GM21576 (cell line): ENCODE data around the gene VEGFC.

Experiments
- ATAC-seq: cut with Tn5 transposase; IDR thresholded peaks from one replicate; pipeline ENCODE4 v1.9.1; 2021; ENCODE audit warnings: mild to moderate bottlenecking, moderate library complexity; ENCODE audit not compliant: unreplicated experiment

VEGFC gene

DNA sequence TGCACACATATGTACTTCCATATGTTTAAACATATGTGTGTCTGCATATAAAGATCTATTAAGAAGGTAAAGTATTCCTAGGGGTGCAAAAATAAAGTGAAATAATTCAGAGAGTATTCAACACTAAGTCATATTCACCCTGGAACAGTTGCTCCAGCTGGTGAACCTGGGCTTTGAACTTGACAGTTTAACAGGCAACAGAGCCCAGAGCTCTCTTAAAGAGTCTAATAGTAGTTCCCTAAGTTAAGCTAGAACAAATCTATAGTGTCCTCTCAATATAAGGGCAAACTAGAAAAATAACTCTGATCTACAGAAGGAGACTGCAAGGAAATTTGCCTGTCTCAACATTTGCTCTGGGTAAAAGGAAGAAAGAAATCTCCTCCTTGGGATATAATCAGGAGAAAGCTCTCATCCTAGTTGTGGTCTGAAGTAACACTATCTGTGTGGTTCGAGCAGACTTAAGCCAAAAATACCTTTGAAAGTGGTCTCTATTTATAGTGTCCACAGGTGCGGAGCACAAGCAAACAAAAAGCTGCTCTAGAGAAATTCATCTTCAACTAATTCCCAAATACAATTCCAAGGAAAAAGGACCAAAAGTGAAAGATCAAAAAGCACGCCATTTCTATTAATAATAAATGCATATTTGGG, 29.9 kb downstream of the VEGFC start:
- no peak for ATAC-seq

- ATAC-seq: no peak
Observed at GRCh38 chr4:176761872-176762271, 30.9 kb downstream of the VEGFC start.

DNA sequence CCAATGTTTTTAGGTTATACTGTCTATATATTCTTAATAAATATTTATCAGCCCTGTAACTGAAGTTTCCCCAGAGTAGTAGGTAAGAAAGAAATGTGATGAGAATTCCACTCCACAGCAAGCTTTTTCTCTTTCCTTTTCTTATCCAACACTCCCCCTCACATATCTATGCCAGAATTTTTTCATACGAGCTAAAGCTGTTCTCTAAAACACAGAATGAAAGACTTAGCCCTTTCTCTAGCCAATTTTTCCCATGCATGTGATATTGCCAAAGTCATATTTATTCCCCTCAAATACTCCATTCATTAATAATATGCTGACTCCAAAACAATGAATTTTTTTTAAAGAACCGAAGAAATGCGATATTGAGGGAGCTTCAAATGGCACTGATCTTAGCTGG, 32.3 kb downstream of the VEGFC start:
- no peak for ATAC-seq

- no peak for ATAC-seq
Observed at GRCh38 chr4:176758731-176759130, 34.0 kb downstream of the VEGFC start.

DNA sequence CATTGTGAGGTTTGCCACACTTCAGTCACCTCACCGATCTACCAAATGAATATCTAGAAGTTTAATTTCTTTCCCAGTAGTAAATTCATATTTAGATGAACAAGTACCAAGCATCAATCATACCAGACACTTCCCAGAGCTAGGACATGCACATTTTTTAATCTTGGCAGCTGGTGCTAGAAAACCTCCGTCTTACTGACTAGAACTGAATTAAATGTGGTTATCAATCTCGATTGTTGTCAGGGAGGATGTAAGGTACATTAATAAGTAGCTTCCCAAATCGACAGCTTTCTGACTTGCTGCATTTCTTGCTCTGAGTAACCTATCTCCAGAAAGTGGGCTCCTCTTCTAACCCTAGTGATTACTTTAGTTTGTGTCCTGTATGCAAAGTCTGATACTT, 34.4 kb downstream of the VEGFC start:
- no peak for ATAC-seq

DNA sequence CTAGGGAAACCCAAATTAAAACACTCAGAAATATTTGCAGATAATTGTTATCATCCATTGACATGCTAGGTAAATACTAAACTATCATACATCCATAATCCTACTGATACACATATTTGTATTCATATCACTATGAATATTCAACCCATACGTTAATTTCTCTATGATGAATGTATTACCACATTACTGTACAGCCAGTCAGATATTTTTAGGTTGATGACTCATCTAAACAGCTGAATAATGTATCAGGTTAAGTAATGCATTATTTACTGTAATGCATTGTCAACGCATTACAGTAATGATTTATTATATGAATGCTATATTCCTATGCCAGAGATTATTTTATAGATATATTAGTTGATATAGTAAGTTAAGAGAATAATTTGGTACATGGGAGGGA, 37.1 kb downstream of the VEGFC start:
- no peak for ATAC-seq

GRCh38 chr4:176755001-176755400, 37.7 kb downstream of the VEGFC start:
- no peak for ATAC-seq

GRCh38 chr4:176753049-176753448, 39.7 kb downstream of the VEGFC start:
- ATAC-seq: no peak

- ATAC-seq: no peak
Observed at GRCh38 chr4:176752191-176752749, 40.5 kb downstream of the VEGFC start.

- ATAC-seq: no peak
Observed at GRCh38 chr4:176751061-176751460, 41.7 kb downstream of the VEGFC start.

DNA sequence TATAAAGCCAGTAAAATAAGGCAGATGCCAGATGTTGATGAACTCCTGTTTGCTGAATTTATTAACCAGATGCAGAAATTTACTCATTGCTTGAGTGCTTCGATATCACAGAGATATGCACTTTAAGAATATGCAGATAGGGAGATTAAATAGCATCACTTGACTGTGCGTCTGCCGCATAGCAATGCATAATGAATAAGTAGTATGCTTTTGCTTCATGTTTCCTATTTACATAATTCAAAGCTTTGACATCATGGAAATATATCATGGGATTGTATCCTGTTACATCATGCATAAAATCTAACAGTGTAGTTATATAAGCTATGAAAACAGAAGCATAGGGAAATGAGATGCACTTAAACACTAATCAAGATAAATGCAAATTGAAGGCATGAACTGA, 45.9 kb downstream of the VEGFC start:
- no peak for ATAC-seq

GRCh38 chr4:176745902-176746301, 46.8 kb downstream of the VEGFC start:
- ATAC-seq: no peak

DNA sequence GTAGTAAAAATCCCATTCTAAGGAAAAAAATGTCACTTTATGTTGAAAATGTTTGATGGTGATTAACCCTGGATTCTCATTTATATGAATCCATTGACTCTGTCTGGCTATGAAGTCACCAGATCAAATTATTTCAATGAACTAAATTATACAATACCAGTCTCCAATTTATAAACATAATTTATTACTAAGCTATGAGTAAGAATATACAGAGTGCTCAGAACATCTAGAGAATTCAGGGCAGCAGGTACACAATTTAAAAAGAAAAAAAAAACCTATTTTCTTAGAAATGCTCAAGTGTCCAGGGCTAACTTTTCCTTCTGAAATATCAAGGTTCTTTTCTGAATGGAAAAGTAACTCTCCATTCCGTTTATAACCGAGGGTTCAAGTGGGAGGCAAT, 48.6 kb downstream of the VEGFC start:
- ATAC-seq: no peak

DNA sequence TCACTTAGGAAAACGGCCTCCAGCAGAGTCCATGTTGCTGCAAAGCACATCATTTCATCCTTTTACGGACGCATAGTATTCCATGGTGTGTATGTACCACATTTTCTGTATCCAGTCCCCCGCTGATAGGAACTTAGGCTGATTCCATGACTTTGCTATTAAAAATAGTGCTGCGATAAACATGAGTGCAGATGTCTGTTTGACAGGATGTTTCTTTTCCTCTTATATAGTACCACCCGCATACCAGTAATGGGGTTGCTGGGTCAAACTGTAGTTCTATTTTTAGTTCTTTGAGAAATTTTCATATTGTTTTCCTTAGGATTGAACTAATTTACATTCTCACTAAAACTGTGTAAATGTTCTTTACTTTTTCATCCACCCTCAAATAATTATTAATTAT, 50.5 kb downstream of the VEGFC start:
- no peak for ATAC-seq

GRCh38 chr4:176741253-176741652, 51.5 kb downstream of the VEGFC start:
- ATAC-seq: no peak

DNA sequence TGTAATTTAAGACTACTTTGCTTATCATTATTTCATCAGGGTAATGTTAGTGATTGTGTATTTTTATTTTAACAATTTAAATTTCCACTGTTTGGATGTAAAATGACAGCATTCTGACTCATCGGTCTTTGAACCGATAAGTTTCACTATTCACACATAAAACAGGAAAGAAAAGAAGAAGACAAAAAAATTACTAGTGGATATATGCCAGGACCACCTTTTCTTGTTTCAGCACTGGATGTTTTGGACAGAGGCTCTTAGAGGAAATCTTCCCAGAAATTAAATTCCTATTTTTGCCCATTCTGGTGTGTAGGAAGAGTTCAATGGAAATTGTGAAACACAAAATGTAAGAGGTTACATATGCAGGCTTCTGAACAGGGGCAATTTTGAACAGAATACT, 57.4 kb downstream of the VEGFC start:
- no peak for ATAC-seq

- no peak for ATAC-seq
Observed at GRCh38 chr4:176734461-176734860, 58.3 kb downstream of the VEGFC start.

- ATAC-seq: no peak
Observed at GRCh38 chr4:176729489-176729888, 63.2 kb downstream of the VEGFC start.

DNA sequence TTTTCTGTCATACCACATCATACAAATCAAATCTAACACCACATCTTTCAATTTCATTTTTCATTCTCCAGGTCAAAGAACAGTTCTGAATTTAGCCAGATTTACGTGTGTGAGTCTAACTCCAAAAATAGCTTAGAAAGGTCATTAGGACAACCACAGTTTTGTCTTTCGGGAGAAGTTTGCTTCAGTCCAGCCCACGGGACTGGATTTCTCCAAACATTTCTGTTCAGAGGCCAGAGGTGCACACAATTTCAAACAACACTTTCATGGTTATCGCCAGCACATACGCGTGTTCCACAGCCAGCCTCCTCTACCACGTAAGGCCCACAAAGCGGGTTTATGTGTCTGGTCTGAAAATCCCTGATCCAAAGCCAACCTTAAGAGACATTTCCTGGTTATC, 65.9 kb downstream of the VEGFC start:
- ATAC-seq: no peak

- ATAC-seq: no peak
Observed at GRCh38 chr4:176721459-176721858, 71.3 kb downstream of the VEGFC start.

DNA sequence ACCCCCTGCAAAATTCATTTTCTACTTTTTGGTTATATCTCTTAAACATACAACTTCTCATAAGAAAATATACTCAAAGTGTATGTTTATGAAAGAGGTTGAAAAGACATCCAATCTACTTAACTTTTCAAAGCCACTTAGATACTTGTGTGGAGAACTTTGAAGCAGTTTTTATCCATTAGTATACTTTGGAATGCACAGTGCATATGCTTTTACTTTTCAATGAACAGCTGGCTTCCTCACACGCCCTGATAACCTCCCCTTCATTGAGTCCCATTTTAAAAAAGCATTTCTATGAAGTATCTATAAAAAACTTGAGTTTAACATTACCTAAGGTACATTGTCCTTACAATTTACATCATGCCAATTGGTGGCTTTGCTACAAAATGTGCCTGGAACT, 73.8 kb downstream of the VEGFC start:
- no peak for ATAC-seq

DNA sequence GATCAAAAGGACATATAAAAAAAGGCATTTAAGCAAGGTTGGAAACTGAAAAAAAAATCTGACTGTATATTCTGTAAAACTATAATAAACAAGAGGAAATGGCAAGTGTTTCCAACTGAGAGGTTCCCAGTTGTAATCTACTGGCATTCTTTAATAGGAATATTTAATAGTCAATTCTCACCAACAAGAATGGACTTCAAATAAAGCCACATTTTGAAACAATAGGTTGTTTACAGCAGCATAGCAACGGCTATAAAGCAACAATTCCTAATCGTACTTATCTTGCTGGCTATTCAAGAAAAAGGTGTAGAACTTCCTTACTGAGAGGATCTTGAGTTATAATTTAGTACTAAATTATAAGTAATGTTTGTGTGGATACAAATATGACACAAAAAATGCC, 75.5 kb downstream of the VEGFC start:
- no peak for ATAC-seq

DNA sequence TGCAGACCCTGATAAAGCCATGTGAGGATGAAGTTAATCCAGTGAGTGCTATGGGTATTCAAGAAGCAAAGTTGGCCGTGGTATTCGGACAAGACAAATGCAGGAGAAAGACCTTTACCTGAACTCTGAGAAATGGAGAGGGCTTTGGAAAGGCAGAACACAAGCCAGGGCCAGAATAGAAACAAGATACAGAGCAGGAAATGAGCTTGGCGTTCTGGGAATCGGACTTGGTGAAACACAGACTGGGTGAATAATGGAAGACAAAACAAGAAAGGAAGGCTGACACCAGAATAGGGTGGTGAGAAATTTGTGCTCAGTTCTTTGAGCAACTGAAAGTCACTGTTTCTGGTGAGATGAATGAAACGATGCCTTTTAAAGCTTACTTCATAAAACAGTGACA, 83.3 kb downstream of the VEGFC start:
- no peak for ATAC-seq
